GM12878 (cell line): ENCODE data around the gene TTL. TPM values are rescaled to one million over a fixed set of nuclear protein-coding genes. Genes with fewer than 3 reads are reported as not detected.

ENCODE experiments used
- ATAC-seq: fragments of 200-7000 bp; cut with Tn5 transposase; 3 replicates; pipeline ENCODE4 v1.9.1; 2020; ENCODE audit warnings: mild to moderate bottlenecking, moderate library complexity
- BruUV-seq: library from RNA; stranded (reverse); fragments of 400-500 nt; replicated peaks from 2 replicates; lab custom pipeline; 2021; lab: Mats Ljungman, UMichigan
- CTCF ChIA-PET: fragments of 300-600 bp; sonication (Branson Sonifier 250); formaldehyde crosslinking; extraction: SDS; loops from one replicate; lab custom pipeline; 2021; ENCODE audit warnings: inconsistent platforms; lab: Yijun Ruan, JAX
- POLR2A ChIA-PET: fragments of 350-600 bp; formaldehyde crosslinking; extraction: SDS; loops from one replicate; lab custom pipeline; 2021; ENCODE audit warnings: inconsistent platforms; lab: Charles Lee
- RAD21 ChIA-PET: fragments of 300-600 bp; sonication (Branson Sonifier 250); formaldehyde crosslinking; loops from one replicate; lab custom pipeline; 2023; ENCODE audit warnings: antibody characterized with exemption; ENCODE audit not compliant: unreplicated experiment; lab: Charles Lee
- SMC1A ChIA-PET: fragments of 300-600 bp; sonication (Branson Sonifier 250); formaldehyde crosslinking; loops from one replicate; lab custom pipeline; 2023; ENCODE audit not compliant: unreplicated experiment, uncharacterized antibody; lab: Charles Lee
- DNase-seq: peaks from one replicate; pipeline ENCODE4 v3.0.0-alpha.2; 2011; ENCODE audit warnings: low read depth, low spot score
- FAIRE-seq: peaks from 3 replicates; lab custom pipeline; 2011; peaks lifted over from hg19 to GRCh38; lab: Jason Lieb, UNC
- H2AFZ ChIP-seq: 2 replicates; pipeline ENCODE4 v1.6.0; 2011; ENCODE audit warnings: low read depth, low read length, control low read depth; ENCODE audit not compliant: control insufficient read depth
- H3K27ac ChIP-seq: 2 replicates; pipeline ENCODE4 v1.5.1; 2011; ENCODE audit warnings: control low read depth; ENCODE audit not compliant: control insufficient read depth, insufficient read depth
- H3K27me3 ChIP-seq, 2 experiments: replicated peaks in 1 of 2; 2 replicates each; pipeline versions ENCODE4 v1.6.0 to v1.6.1; 2011; ENCODE audit warnings: low read length in 1 of 2; ENCODE audit not compliant: control insufficient read depth in 2 of 2, insufficient read depth in 2 of 2
- H3K36me3 ChIP-seq, 2 experiments: 2 replicates each; pipeline ENCODE4 v1.5.1; 2011; ENCODE audit warnings: low read length in 1 of 2; ENCODE audit not compliant: control insufficient read depth in 2 of 2, insufficient read depth in 2 of 2
- H3K4me1 ChIP-seq: 2 replicates; pipeline ENCODE4 v1.6.1; 2011; ENCODE audit warnings: mild to moderate bottlenecking, low read length, moderate library complexity, mixed read lengths; ENCODE audit not compliant: control insufficient read depth, insufficient read depth
- H3K4me2 ChIP-seq: 2 replicates; pipeline ENCODE4 v1.6.0; 2011; ENCODE audit warnings: control low read depth; ENCODE audit not compliant: control insufficient read depth, insufficient read depth
- H3K4me3 ChIP-seq: fragments of 200-600 bp; sonication (generic); 2 replicates; pipeline ENCODE4 v1.5.1; 2016
- H3K79me2 ChIP-seq: 2 replicates; pipeline ENCODE4 v1.6.0; 2011; ENCODE audit warnings: low read length; ENCODE audit not compliant: control insufficient read depth, insufficient read depth
- H3K9ac ChIP-seq: 2 replicates; pipeline ENCODE4 v1.8.0; 2011; ENCODE audit warnings: low read length, control low read depth, mixed read lengths; ENCODE audit not compliant: control insufficient read depth, insufficient read depth
- H3K9me3 ChIP-seq: replicated peaks from 3 replicates; pipeline ENCODE4 v1.5.1; 2011; ENCODE audit warnings: mild to moderate bottlenecking, low read length; ENCODE audit not compliant: control insufficient read depth, insufficient read depth
- H4K20me1 ChIP-seq: 2 replicates; pipeline ENCODE4 v1.6.0; 2011; ENCODE audit not compliant: control insufficient read depth, insufficient read depth
- EGR1 ChIP-seq, 2 experiments: IDR thresholded peaks; 1 replicate in 1 of 2; 2 replicates in 1 of 2; pipeline ENCODE4 v1.6.1; 2011 to 2012; ENCODE audit warnings: low read depth in 2 of 2, low read length in 2 of 2, borderline replicate concordance in 1 of 2, mild to moderate bottlenecking in 1 of 2, moderate library complexity in 1 of 2
- ESRRA ChIP-seq: IDR thresholded peaks from 2 replicates; pipeline ENCODE4 v1.6.1; 2012; ENCODE audit warnings: mild to moderate bottlenecking, low read length, improper control_type of control experiment
- GABPA ChIP-seq: IDR thresholded peaks from 2 replicates; pipeline ENCODE4 v1.6.1; 2014; ENCODE audit warnings: antibody characterized with exemption, low read depth, mild to moderate bottlenecking, inconsistent platforms
- JUND ChIP-seq: IDR thresholded peaks from 2 replicates; pipeline ENCODE4 v1.6.1; 2012; ENCODE audit warnings: low read depth, mild to moderate bottlenecking, low read length, improper control_type of control experiment, moderate library complexity
- MYC ChIP-seq: IDR thresholded peaks from 2 replicates; pipeline ENCODE4 v1.6.1; 2011; ENCODE audit warnings: mild to moderate bottlenecking, low read length, moderate library complexity, inconsistent platforms; ENCODE audit not compliant: insufficient read depth, insufficient replicate concordance, insufficient read length, severe bottlenecking
- NFXL1 ChIP-seq: fragments of 450-650 bp; IDR thresholded peaks from 2 replicates; pipeline ENCODE4 v1.6.1; 2017; ENCODE audit warnings: antibody characterized with exemption, mild to moderate bottlenecking, borderline replicate concordance
- PML ChIP-seq: IDR thresholded peaks from 2 replicates; pipeline ENCODE4 v1.6.1; 2012; ENCODE audit warnings: low read length, inconsistent platforms
- RCOR1 ChIP-seq: conservative IDR thresholded peaks from 2 replicates; pipeline ENCODE4 v1.6.1; 2012; ENCODE audit warnings: low read depth, low read length, improper control_type of control experiment
- SP1 ChIP-seq: IDR thresholded peaks from one replicate; pipeline ENCODE4 v1.6.1; 2011; ENCODE audit warnings: low read depth, low read length
- TAF1 ChIP-seq: IDR thresholded peaks from 2 replicates; pipeline ENCODE4 v1.6.1; 2011; ENCODE audit warnings: mild to moderate bottlenecking, low read depth, low read length, borderline replicate concordance
- TCF12 ChIP-seq: IDR thresholded peaks from 2 replicates; pipeline ENCODE4 v1.6.1; 2011; ENCODE audit warnings: low read depth, mild to moderate bottlenecking, low read length
- WRNIP1 ChIP-seq: IDR thresholded peaks from 2 replicates; pipeline ENCODE4 v1.6.1; 2011; ENCODE audit warnings: low read depth, low read length, improper control_type of control experiment, borderline replicate concordance
- WGBS: methylation state at CpG from one replicate; pipeline ENCODE4 v1.1.6; 2016; ENCODE audit warnings: low lambda C conversion rate; ENCODE audit not compliant: insufficient replicate concordance, insufficient coverage; ENCODE audit errors: missing lambda C conversion rate; 5-methylcytosine and 5-hydroxymethylcytosine counted together
- in situ Hi-C: fragments of 300-500 bp; cut with MboI; formaldehyde crosslinking; loops from 9 replicates; pipeline ENCODE4 v1.14.3; 2018; ENCODE audit warnings: mixed read lengths
- intact Hi-C: fragments of 100-400 bp; cut with micrococcal nuclease; formaldehyde crosslinking; loops from one replicate; pipeline ENCODE4 v1.14.2; 2022; ENCODE audit not compliant: unreplicated experiment
- polyA plus RNA-seq, 11 experiments: library from polyadenylated mRNA; depleted of rRNA in 4 of 11; unstranded in 6 of 11; stranded (reverse) in 5 of 11; fragments of >200 nt; fragmentation: Nextera tagmentation in 4 of 11; fragmentation: Illumina TruSeq in 1 of 11; extraction: Ambion mirVana in 4 of 11; extraction: Trizol in 1 of 11; gene quantifications; 1 replicate in 1 of 11; 2 replicates in 10 of 11; pipeline versions ENCODE4 v1.2.1 to v1.2.3, GENCODE V29; 2011 to 2016; ENCODE audit warnings: inconsistent platforms in 2 of 11, missing spikeins in 2 of 11, low read depth in 1 of 11
- total RNA-seq, 4 experiments: library from RNA; depleted of rRNA in 3 of 4; stranded (reverse); fragments of >200 nt in 3 of 4; fragmentation: Illumina TruSeq in 1 of 4; extraction: Trizol in 1 of 4; gene quantifications; 2 replicates each; pipeline versions ENCODE4 v1.2.1 to v1.2.3, GENCODE V29; 2013 to 2021
- TF ChIP-seq, protein P1 (sequence below): fragments of 450-650 bp; formaldehyde crosslinking; IDR thresholded peaks from 2 replicates; pipeline ENCODE4 v1.5.0; 2022; ENCODE audit warnings: mild to moderate bottlenecking, missing genetic modification characterization

TTL gene
- total and polyA plus RNA-seq, 10 of the 15 experiments (the other 5 are each of a cell fraction or from before 2014, with no cell fraction given), result 3.9 to 27.1 (median 16.1) TPM

DNA sequence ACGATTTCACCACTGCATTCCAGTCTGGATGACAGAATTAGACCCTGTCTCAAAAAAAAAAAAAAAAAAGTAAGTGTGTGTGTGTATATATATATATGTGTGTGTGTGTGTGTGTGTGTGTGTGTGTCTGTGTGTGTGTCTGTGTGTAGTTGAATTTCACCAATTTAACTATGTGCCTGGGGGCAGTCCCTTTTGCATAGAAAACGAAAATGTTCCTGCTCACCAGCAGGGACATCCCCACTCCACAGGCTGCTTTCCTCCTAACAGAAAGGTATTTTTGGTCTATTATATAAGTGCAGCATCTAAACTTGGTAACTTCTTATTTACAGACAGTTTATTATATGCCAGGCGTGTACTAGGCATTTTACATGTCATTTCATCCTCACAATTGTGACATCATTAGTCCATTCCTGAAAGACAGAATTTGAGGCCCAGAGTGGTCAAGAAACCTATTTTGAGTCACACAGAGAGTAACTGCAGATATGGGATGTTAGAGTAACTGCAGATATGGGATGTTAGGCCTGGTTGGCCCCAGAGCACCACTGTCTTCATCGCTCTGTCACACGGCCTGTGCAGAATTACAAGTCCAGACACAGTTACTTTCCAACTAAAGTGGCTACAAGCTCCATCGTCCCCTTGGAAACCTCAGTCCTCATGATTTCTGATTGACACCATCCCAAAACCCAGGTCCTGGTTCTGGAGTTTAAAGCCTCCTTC lies 9.3 kb upstream of the TTL start:
- ChIA-PET SMC1A (interaction anchor here (1.2 kb wide), 1 partner anchor 9 kb away, joined by 3 read pairs; no protein-coding TSS in a partner anchor), RAD21 (no interaction called here), CTCF (no interaction called here), POLR2A (interaction anchor here (0.6 kb wide), 2 partner anchors 11 to 396 kb away, joined by 4 read pairs; no protein-coding TSS in a partner anchor)
- Histone ChIP-seq H3K4me1 (no peaks in the 10 kb centered on the region), H3K4me3 (no peak overlapping the region), H3K9me3 (no peaks in the 10 kb centered on the region), H2AFZ (no peak overlapping the region), H4K20me1 (no peaks in the 10 kb centered on the region), H3K4me2 (no peak overlapping the region), H3K27me3 (no peaks in the 10 kb centered on the region), H3K79me2 (no peaks in the 10 kb centered on the region), H3K36me3 (no peaks in the 10 kb centered on the region), H3K27ac (no peak overlapping the region), H3K9ac (no peak overlapping the region)
- DNase-seq (no peak), ATAC-seq (peak; percentile 56), FAIRE-seq (no peak)
- intact Hi-C loops (no loop called here), in situ Hi-C loops (no loop called here)
- no peak for TF ChIP-seq GABPA
- no peak for TF ChIP-seq RCOR1
- TF ChIP-seq ESRRA, result no peak
- no peak for TF ChIP-seq EGR1 (IDR thresholded peaks at IDR 0.05; ENCODE audit: borderline replicate concordance in 1 of 2, low read depth in 2 of 2, low read length in 2 of 2)
- TF ChIP-seq SP1, result no peak
- TF ChIP-seq, protein P1, sequence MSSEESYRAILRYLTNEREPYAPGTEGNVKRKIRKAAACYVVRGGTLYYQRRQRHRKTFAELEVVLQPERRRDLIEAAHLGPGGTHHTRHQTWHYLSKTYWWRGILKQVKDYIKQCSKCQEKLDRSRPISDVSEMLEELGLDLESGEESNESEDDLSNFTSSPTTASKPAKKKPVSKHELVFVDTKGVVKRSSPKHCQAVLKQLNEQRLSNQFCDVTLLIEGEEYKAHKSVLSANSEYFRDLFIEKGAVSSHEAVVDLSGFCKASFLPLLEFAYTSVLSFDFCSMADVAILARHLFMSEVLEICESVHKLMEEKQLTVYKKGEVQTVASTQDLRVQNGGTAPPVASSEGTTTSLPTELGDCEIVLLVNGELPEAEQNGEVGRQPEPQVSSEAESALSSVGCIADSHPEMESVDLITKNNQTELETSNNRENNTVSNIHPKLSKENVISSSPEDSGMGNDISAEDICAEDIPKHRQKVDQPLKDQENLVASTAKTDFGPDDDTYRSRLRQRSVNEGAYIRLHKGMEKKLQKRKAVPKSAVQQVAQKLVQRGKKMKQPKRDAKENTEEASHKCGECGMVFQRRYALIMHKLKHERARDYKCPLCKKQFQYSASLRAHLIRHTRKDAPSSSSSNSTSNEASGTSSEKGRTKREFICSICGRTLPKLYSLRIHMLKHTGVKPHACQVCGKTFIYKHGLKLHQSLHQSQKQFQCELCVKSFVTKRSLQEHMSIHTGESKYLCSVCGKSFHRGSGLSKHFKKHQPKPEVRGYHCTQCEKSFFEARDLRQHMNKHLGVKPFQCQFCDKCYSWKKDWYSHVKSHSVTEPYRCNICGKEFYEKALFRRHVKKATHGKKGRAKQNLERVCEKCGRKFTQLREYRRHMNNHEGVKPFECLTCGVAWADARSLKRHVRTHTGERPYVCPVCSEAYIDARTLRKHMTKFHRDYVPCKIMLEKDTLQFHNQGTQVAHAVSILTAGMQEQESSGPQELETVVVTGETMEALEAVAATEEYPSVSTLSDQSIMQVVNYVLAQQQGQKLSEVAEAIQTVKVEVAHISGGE (CRISPR knock-in tag), result no peak
- no peak for TF ChIP-seq NFXL1
- no peak for TF ChIP-seq PML
- TF ChIP-seq WRNIP1, result no peak
- no peak for TF ChIP-seq MYC
- TF ChIP-seq JUND, result no peak
- no peak for TF ChIP-seq TCF12
- TF ChIP-seq TAF1, result no peak
- BruUV-seq, result no TSS peak
- 60% methylated on average over 6 of the region's 6 CpGs for WGBS
